NCI-H774 (cell line): ENCODE data around the gene DBF4.
"Not testable (repeated sequence)": the region's sequence is repeated elsewhere in the genome, so short reads cannot be mapped to it uniquely, and the experiment has no call there.

Experiments used
- DNase-seq: peaks from one replicate; lab custom pipeline; 2025; lab: John Stamatoyannopoulos, UW

Gene DBF4, protein sequence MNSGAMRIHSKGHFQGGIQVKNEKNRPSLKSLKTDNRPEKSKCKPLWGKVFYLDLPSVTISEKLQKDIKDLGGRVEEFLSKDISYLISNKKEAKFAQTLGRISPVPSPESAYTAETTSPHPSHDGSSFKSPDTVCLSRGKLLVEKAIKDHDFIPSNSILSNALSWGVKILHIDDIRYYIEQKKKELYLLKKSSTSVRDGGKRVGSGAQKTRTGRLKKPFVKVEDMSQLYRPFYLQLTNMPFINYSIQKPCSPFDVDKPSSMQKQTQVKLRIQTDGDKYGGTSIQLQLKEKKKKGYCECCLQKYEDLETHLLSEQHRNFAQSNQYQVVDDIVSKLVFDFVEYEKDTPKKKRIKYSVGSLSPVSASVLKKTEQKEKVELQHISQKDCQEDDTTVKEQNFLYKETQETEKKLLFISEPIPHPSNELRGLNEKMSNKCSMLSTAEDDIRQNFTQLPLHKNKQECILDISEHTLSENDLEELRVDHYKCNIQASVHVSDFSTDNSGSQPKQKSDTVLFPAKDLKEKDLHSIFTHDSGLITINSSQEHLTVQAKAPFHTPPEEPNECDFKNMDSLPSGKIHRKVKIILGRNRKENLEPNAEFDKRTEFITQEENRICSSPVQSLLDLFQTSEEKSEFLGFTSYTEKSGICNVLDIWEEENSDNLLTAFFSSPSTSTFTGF

DNA sequence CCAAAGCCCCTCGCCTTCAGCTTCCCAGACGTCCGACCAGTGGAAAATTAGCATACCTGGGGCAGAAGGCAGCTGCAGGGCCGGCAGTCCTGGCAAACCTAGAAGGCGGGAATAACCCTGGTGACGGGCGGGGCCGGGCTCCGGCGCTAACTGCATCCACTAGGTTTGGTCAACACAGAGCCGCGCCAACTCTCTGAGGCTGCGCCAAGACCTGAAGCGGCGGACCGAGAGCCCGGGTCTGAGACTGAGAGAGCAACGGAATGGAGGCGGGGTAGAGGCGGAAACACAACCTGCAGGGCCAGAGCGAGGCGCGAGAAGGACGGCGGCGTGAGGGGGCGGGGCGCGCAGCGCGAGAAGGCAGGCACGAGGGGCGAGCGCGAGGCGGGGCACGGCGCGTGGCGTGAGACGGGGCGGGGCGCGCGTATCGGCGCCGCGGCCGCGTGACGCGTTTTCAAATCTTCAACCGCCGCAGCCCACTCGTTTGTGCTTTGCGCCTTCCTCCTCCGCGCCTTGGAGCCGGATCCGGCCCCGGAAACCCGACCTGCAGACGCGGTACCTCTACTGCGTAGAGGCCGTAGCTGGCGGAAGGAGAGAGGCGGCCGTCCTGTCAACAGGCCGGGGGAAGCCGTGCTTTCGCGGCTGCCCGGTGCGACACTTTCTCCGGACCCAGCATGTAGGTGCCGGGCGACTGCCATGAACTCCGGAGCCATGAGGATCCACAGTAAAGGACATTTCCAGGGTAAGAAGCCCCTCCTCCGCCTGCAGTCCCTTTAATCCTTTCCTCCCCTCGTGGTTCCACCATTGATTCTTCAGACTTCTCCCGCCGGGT lies at the start of gene DBF4, which contains the start of gene SLC25A40:
Gene DBF4, plus strand, starts transcription at position 454 of the 829 bp plus-strand sequence. Its CDS starts 240 bp downstream, at position 694.
Gene SLC25A40, minus strand, starts transcription at position 321 of the 829 bp plus-strand sequence. CDS start 17,633 bp downstream, outside the sequence.
- peak; percentile 95 for DNase-seq

DNA sequence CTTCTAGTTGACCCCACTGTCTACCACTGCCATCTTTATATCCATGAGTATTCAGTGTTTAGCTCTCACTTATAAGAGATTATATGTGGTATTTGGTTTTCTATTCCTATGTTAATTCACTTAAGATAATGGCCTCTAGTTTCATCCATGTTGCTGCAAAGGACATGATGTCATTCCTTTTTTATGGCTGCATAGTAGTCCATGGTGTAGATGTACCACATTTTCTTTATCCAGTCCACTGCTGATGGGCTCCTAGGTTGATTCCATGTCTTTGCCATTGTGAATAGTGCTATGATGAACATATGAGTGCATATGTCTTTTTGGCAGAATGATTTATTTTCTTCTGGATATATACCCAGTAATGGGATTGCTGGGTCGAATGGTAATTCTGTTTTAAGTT lies 47.9 kb upstream of the DBF4 start:
- DNase-seq: not testable (repeated sequence)

DNA sequence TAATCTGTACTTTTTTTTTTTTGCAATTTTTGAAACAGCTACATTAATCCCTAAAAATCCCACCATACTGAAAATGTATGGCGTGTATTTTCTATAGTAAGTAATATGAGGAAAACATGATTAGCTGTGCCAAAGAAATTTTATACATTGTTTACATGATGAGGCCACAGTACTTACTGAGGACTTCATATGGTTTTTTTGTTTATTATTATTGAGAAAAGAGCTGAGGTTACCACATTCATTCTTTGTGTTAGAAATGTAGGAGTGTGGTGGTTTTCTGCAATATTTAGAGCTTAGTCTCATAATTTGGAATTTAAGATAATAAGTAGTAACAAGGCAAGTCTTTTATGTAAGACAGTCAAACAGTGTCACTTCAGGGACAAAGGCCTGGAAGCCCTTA lies 45.2 kb upstream of the DBF4 start:
- no peak for DNase-seq

DNA sequence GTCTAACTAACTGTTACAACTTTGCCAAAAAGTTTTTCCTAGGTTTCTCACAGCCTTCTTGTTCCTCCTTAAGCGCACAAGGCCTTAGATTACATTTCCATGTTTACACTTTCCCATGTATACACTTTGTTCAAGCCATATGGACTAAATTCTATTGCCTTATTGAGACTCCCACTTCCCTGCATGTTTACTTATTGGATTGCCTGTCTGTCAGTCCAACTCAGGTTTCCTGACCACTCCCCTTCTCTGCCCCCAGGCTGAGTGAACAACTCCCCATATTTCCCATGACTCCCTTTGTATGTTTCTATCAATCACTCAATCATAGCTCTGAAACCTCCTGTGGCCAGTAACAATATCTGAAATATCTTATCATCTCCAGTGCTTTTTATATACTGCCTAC lies 43.2 kb upstream of the DBF4 start:
- DNase-seq: no peak

DNA sequence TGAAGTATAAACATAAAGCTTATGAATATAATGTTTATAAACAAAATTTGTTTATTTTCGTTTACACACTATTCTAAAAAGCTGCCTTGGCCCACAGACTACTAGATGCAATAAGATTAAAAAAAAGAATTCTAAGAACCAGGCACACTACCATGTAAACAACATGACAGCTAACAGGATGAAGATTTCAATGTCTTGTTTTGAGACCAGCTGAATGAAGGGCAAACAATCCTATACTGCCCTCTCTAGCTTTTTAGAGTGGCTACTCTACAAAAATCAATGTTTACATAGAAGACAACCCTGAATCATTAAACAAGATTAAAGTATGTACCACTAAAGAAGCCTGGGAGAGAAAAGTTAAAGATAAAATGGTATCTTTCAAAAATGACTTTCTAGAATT lies 38.7 kb upstream of the DBF4 start:
- DNase-seq: no peak

DNA sequence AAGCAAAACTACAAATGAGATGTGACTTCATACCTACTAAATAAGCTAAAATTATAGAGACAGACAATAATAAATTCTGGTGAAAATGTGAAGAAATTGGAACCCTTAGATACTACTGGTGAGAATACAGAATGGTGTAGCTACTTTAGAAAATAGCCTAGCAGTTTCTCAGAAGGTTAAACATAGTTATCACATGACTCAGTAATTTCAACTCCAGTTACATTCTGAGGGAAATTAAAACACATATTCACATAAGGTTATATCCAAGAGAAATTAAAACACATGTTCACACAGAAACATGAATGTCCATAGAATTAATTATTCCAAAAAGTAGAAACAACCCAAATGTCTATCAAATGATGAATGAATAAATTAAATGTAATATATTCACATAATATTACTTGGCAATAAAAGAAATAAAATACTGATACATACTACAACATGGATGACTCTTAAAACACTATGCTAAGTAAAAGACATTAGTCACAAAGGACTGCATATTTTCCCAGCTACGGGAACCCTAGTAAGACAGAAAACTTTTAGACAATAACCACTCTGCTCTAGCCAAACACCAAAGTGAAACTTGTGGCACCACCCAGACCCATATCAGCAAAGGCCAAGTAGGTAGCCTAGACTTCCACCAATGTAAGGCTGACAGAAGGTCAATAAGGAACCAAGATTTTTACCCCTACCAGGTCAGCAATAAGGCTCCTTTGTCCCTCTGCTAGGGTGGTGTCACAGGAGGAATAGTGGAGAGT lies 25.3 kb upstream of the DBF4 start:
- DNase-seq: no peak

DNA sequence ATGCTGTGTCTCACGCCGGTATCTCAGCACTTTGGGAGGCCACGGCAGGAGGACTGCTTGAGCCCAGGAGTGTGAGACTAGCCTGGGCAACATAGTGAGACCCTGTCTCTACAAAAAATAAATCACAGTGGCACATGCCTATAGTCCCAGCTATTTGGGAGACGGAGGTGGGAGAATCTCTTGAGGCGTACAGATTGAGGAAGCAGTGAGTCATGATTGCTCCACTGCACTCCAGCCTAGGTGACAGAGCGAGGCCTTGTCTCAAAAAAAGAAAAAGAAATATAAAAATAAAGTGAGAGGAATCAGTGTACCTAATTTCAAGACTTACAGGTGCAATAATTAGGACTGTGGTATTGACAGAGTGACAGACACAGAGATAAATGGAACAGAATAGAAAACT lies 24.0 kb upstream of the DBF4 start:
- DNase-seq: no peak

DNA sequence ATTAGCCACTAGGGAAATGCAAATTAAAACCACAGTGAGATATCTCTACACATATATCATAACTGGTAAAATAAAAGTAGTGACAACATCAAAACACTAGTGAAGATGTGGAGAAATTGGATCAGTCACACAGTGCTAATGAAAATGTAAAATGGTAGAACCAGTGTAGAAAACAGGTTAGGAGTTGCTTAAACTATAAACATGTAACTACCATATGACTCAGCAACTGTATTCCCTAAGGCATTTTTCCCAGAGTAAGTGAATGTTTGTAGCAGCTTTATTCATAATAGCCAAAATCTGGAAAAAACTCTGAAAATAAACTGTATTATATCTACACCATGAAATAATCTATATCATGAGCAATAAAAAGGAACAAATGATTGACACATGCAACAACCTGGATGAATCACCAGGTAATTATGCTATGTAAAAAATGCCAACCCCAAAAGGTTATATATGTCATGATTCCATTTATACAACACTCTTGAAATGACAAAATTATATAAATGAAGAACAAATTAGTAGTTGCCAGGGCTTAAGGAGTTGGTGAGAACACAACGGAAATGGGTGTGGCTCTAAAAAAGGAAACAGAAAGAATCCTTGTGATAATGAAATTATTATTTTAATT lies 22.9 kb upstream of the DBF4 start:
- DNase-seq: no peak

DNA sequence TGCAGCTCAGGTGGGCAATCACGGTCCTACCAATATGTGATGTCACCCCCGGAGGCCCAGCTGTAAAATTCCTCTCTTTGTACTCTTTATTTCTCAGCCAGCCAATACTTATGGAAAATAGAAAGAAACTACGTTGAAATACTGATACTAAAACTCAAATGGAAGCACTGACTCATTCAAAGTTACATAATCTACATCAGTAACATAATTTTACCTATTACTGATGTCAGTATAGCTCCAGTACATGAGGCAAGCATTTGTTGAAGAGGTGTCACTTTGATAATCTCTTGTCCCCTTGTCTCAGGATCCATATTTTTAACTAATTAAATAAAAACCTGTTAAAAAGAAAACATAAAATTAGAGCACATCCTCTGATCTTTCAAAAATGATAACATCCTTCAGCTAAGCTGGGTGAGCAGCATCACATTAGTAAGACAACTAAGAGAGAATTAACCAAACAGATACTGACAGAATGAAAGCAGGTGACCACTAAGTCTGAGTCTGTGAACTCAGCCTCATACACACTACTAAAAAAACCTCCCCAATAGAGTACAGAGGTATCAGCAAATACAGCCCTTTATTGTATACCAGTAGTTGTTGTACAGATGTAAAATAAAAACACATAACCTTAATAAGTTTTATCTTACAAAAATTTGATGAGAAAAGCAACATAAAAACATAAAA lies 17.7 kb upstream of the DBF4 start:
- DNase-seq: no peak

DNA sequence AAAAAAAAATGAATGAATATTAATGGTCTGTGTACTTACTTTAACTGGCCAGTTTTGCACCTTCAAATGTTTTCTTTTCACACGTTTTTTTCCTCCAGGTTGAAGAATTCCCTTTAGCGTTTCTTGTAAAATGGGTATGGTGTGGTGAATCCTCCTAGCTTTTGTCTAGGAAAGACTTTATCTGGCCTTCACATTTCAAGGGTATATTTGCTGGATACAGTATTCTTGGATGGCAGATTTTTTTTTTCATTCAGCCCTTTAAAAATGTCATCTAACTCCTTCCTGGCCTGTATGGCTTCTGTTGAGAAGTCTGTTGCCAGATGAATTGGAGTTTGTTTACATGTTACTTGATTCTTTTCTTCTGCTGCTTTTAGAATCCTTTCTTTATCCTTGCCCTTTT lies 10.2 kb upstream of the DBF4 start:
- DNase-seq: no peak

DNA sequence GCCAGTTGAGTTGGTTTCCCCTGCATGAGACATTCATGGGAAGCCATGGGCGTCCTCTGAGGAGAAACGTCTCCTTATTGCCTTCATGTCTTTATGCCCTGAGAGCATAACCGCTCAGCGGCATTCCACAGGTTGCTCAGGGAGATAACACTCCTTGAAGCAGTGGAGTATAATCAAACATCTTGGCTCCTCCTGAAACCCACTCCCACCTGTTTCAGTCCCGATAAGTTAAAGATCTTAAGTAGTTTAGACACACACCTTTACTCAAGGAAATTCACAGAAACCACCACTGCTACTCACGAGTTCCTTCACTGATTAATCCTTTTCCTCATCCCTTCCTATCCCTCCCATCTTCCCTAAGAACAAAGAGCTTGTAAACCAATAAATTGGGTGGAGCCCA lies 9.8 kb upstream of the DBF4 start:
- DNase-seq: not testable (repeated sequence)

DNA sequence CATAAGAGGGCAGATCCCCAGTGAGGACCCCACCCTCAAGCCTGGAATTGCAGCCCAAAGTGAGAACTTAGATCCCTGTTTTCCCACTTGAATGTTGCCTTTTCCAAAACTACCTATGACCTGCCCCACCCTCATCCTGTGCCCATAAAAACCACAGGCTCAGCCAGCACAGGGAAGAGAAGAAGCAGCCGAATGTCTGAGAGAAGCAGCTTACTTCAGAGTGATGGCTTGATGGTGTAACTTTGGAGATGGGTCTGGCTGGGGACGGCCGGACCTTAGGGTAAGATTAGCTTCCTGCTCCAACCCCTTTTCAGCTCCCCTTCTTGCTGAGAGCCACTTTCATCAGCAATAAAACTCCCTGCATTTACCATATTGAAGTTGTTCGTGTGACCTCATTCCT lies 5.8 kb upstream of the DBF4 start:
- DNase-seq: no peak

DNA sequence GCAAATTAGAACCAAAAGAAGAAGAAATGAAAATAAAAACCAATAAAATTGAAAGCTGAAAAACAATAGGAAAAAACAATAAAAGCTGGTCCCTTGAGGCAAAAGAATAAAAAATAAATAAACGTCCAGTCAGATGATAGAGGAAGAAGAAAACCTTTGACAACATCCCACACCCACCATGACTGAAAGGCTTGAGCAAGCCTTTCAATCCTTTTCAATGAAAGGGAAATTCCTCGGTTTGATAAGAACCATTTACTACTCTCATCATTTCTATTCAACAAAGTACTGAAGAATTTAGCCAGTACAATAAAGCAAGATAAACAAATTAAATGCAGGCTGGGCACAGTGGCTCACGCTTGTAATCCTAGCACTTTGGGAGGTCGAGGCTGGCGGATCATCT lies 3.9 kb upstream of the DBF4 start:
- DNase-seq: no peak

DNA sequence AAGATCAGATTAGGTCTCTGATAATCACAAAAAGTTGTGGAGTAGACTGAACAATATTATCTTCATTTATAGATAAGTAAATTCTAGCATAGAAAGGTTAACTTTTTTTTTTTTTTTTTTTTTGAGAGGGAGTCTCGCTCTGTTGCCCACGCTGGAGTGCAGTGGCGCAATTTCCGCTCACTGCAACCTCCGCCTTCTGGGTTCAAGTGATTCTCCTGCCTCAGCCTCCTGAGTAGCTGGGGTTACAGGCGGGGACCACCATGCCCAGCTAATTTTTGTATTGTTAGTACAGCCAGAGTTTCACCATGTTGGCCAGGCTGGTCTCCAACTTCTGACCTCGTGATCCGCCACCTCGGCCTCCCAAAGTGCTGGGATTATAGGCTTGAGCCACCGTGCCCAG lies 3.0 kb upstream of the DBF4 start:
- DNase-seq: not testable (repeated sequence)

DNA sequence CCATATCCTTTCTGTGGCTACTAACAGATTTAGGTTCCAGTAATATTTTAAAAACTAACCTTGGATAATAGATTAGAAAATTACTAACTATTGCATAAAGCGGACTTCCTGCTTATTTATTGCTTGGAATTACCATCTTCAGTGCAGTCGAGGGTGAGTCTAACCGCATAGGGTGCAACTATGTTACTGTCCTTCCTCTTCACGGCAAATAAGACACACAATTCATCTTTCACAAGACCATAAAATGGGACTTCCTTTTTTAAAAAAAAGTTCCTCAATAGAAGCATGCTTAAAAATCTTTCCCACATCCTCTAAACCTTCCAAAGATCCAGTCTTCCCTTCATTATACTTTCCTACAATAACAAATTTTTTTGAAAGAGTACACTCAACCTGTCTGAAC lies 2.2 kb upstream of the DBF4 start:
- no peak for DNase-seq

DNA sequence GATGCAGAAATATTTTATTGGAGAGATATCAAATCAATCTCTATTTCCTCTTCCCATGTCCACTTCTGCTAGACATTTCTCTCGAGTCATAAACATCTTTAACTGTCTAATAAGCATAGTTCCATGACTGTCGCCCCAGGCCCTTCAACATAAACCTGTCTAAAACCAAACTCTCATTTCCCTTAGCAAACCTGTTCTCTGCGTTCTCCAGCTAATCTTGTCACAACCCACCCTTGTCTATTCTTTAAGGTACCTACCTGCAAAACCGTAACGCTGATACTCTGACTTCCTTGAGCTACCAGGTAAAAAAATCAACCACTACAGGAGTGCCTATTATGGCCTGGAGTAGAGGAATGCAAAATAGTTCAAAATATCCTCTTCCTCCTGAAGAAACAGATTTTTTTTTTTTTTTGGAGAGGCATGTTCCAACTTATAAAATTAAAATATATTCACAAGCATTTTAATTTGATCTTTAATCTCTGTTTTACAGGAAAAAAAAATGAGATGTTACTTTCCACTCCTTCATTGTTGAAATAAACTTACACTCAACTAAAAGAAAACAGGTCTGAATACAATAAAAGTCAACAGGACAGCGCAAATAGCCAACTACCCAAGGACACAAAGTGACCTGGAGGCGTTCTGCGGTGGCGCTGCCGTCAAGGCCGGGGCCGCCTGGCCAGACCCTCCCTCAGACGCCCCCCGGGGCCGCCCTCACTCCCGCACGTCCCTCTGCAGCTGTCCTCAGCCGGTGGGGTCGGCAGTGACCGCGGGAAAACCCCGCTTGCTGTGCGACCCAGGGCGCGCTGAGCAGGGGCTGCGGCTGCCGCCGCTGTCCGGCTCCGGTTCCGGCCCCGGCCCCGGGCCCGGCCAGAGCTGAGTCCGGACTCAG lies 898 bp upstream of the DBF4 start:
- DNase-seq: no peak

DNA sequence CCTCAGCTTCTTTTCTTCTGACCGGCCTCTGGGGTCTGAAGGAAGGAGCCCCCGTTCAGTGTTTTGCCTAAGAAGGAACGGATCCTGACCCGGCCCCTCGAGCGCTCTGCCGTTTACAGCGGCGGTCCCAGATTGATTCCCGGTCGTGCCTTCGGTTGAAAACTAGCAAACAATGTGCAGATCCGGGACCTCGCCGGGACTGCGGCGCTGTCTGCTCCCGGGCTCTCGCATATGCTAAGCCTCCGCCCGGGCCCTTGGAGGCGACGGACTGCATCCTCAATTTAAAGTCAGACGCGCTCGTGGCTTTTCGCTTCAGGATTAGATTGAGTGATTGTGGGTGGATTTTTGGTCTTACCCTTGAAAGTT lies 559 bp downstream of the DBF4 start:
- DNase-seq: peak; percentile 24

DNA sequence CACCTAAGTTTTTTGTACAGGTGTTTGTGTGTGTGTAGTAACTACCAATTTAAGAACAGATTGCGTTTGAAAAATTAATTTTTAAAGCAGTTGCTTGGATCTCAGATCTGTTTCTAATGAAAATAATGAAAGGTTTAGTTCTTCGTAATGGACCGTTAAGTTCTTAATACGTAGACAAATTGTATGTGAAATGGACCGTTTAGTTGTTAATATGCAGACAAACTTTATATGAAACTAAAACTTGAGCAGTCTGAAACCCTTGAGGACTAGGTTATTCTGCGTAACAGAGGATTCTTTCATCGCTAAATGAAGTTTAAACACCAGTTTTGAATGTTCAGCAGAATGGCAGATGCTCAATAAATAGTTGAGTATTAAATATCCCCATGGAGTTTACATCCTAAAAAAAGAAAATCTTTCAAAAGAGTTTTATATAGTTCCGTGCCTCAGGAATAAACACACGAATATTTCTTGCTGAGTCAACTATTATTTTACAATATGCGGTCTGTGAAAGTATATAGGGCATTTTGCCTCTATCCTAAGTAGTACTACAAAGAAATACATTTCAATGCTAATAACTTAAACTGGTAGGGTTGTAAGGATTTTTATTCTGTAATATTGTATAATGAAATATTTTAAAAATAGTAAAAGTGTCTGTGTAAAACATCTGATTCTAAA lies 1.2 kb downstream of the DBF4 start:
- DNase-seq: no peak

DNA sequence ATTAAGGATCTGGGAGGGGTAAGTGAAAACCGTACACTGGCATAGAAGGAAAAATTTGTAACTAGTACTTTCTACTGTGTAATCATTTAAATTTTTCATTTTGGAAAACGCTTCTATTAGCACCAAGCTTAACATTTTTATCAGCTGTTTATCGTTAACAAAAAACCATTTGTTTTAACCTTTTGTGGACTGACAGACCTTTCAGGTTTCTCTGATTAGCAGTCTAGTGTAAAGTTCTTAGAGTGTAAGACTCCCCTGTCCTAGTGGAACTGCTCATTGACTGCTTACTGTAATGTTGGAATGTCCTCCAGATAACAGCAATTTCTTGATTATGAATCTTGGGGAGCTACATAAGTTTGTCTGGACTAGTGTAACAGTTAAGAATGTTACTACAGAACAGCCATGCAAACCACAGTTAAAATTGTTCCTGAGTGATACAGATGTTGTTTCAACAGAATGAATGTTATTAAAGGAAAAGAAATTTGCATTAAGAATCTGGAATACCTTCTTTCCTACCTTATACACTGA lies 2.0 kb downstream of the DBF4 start:
- no peak for DNase-seq
